H1 (cell line): ENCODE results near the gene ZNF622. TPM values are rescaled to one million over a fixed set of nuclear protein-coding genes. Genes with fewer than 3 reads are reported as not detected.

Experiments used
- SIN3A ChIP-seq, 2 experiments: IDR thresholded peaks in 1 of 2; conservative IDR thresholded peaks in 1 of 2; 2 replicates each; pipeline ENCODE4 v1.6.1; 2011 to 2012; ENCODE audit warnings: low read length in 2 of 2, improper control_type of control experiment in 1 of 2, low read depth in 1 of 2, mild to moderate bottlenecking in 1 of 2
- polyA plus RNA-seq, 7 experiments: library from polyadenylated mRNA; depleted of rRNA in 3 of 7; stranded (reverse) in 5 of 7; unstranded in 2 of 7; fragments of >200 nt in 5 of 7; fragments of 200-250 nt in 2 of 7; gene quantifications; 1 replicate in 5 of 7; 2 replicates in 1 of 7; 4 replicates in 1 of 7; pipeline versions ENCODE4 v1.2.1 to v1.2.3, GENCODE V29; 2011 to 2013; ENCODE audit warnings: missing spikeins in 2 of 7, mixed read lengths in 2 of 7
- total RNA-seq: library from RNA; stranded (reverse); fragmentation: NEBNext Ultra II Directional; extraction: Animal tissue kit (Norgen Biotek cat#: 25700); gene quantifications from 2 replicates; pipeline ENCODE4 v1.2.1, GENCODE V29; 2021

Gene ZNF622
- total and polyA plus RNA-seq, 2 of the 8 experiments (the other 6 are each of a cell fraction or from before 2014, with no cell fraction given): 8.8 to 30.8 TPM

DNA sequence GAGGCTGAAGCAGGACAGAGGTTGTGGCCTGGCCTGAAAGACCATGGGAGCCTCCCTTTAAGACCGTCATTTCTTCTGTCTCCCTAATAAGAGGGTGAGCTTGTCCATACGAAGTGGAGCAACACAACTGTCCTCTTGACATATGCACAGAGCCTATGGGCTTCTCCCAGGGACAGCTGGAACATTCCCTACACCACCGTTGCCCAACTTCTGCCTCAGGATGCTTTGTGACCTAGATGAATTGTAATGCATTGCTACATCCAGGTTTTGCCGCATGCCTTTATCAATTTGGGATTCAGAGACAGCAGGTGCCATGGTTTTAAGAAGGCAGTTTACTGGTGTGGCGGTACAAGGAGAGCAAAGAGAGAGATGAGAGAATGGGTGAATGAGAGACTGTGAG, 34.4 kb upstream of the ZNF622 start (continued):
- TF ChIP-seq SIN3A (conservative IDR thresholded peaks at IDR 0.05 in 1 of 2, IDR thresholded peaks at IDR 0.05 in 1 of 2; ENCODE audit: low read depth in 1 of 2, low read length in 2 of 2): no peak
